Right lobe of liver (tissue), 6 donors: ENCODE results near the gene DNAH2. TPM values are rescaled to one million over a fixed set of nuclear protein-coding genes. Genes with fewer than 3 reads are reported as not detected.

ENCODE experiments used
- ATAC-seq, 4 donors: fragments of 200-7000 bp; cut with Tn5 transposase; one replicate each; pipeline ENCODE4 v1.9.1; 2020; ENCODE audit warnings: mild to moderate bottlenecking in 4 of 4, moderate library complexity in 4 of 4
- DNase-seq, 3 donors: peaks; one replicate each; pipeline ENCODE4 v3.0.0-alpha.2; 2020
- H3K27ac ChIP-seq, 3 donors: fragments of 200-600 bp; one replicate each; pipeline ENCODE4 v1.8.0; 2022
- H3K27me3 ChIP-seq, 2 donors: fragments of 200-600 bp; one replicate each; pipeline ENCODE4 v1.8.0; 2022
- H3K36me3 ChIP-seq, 4 donors: fragments of 200-600 bp; sonication (generic) in 1 of 4; one replicate each; pipeline versions ENCODE4 v1.5.1 to v1.8.0; 2017 to 2022; ENCODE audit warnings: control low read depth in 1 of 4
- H3K4me1 ChIP-seq, 4 donors: fragments of 200-600 bp; sonication (generic) in 1 of 4; one replicate each; pipeline versions ENCODE4 v1.5.1 to v1.8.0; 2017 to 2022; ENCODE audit warnings: control low read depth in 1 of 4
- H3K4me3 ChIP-seq, 3 donors: fragments of 200-600 bp; one replicate each; pipeline ENCODE4 v1.8.0; 2022
- H3K9me3 ChIP-seq, 4 donors: fragments of 200-600 bp; sonication (generic) in 1 of 4; one replicate each; pipeline versions ENCODE4 v1.5.1 to v1.8.0; 2017 to 2022; ENCODE audit warnings: control low read depth in 1 of 4
- POLR2A ChIP-seq: fragments of 450-650 bp; IDR thresholded peaks from one replicate; pipeline ENCODE4 v1.6.1; 2017; ENCODE audit warnings: antibody characterized with exemption, mild to moderate bottlenecking
- WGBS: methylation state at CpG from one replicate; pipeline ENCODE4 v1.1.6; 2018; ENCODE audit warnings: low coverage, low lambda C conversion rate; ENCODE audit not compliant: insufficient coverage; ENCODE audit errors: missing lambda C conversion rate; 5-methylcytosine and 5-hydroxymethylcytosine counted together
- intact Hi-C, 2 donors: fragments of 100-400 bp; cut with DNase I; formaldehyde crosslinking; loops; one replicate each; pipeline versions ENCODE4 v1.11.2 to v1.14.1; 2022
- total RNA-seq, 6 experiments: library from RNA; depleted of rRNA in 2 of 6; stranded (reverse); fragments of >200 nt in 2 of 6; fragmentation: NEBNext Ultra II Directional in 3 of 6; extraction: Animal tissue kit (Norgen Biotek cat#: 25700) in 3 of 6; gene quantifications; one replicate each; pipeline versions ENCODE4 v1.1.0 to v1.2.4, GENCODE V29; 2016 to 2023
- TF ChIP-seq, protein P1 (sequence below), 4 donors: fragments of 200-600 bp in 3 of 4; fragments of 450-650 bp in 1 of 4; IDR thresholded peaks; one replicate each; pipeline versions ENCODE4 v1.5.1 to v1.8.0; 2016 to 2022; ENCODE audit warnings: antibody characterized with exemption in 4 of 4, mild to moderate bottlenecking in 2 of 4
- donor health status: DM: no; HTN: yes; CAD: no.
- donor health status: DM: no; HTN: no; CAD: no.
- donor health status: DM: no; HTN: no; CAD: no.
- donor health status: DM: no; HTN: yes; CAD: no.
- donor health status: DM: no; HTN: yes; CAD: no.

DNAH2 gene
- total RNA-seq, 6 experiments from 2014 or later = 0.12 to 0.38 (median 0.27) TPM

DNA sequence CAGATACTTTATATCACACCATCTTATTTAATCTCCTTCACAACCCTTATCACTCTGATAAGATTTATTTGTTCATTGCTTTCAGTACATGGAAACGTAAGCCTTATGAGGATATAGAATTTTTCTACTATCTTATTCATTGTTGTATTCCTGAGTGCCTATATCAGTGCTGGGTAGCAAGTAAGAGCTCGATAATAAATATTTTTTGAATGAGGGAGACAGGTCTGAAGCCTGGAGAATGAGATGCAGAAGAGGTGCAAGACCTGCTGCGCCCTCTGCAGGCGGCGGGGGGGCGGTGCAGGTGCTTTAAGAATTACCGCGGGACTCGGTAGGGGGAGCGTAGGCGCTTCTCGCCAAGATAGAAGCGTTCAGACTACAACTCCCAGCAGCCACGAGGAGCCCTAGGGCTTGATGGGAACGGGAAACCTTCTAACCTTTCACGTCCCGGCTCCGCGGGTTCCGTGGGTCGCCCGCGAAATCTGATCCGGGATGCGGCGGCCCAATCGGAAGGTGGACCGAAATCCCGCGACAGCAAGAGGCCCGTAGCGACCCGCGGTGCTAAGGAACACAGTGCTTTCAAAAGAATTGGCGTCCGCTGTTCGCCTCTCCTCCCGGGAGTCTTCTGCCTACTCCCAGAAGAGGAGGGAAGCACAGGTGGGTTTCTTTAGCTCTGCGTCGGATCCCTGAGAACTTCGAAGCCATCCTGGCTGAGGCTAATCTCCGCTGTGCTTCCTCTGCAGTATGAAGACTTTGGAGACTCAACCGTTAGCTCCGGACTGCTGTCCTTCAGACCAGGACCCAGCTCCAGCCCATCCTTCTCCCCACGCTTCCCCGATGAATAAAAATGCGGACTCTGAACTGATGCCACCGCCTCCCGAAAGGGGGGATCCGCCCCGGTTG lies 29.4 kb upstream of the DNAH2 start, which contains the start of gene WRAP53:
Gene WRAP53, plus strand, starts transcription at position 570 of the 900 bp plus-strand sequence. Its CDS starts 172 bp downstream, at position 742.
- Histone ChIP-seq H3K27me3 (no peaks in the 10 kb centered on the region), H3K9me3 (no peaks in the 10 kb centered on the region), H3K4me3 (peak within 1 kb of the TSS; percentile 69 to 94 (median 88)), H3K4me1 (peaks cover 0 to 22% (median 10%) of the 10 kb centered on the region in 4 donors), H3K27ac (peak within 1 kb of the TSS; percentile 90 to 98 (median 93)), H3K36me3 (no peaks in the 10 kb centered on the region)
- 0% methylated on average over 8 of the region's 51 CpGs for WGBS
- intact Hi-C loops = loop anchor here (10.0 kb wide), 1 partner anchor 53 kb away; the partner anchor contains the start of gene SHBG (in 2 of the 2)
- DNase-seq (peak; percentile 95 to 98 (median 97)), ATAC-seq (peak; percentile 86 to 95 (median 89))
- TF ChIP-seq, protein P1, sequence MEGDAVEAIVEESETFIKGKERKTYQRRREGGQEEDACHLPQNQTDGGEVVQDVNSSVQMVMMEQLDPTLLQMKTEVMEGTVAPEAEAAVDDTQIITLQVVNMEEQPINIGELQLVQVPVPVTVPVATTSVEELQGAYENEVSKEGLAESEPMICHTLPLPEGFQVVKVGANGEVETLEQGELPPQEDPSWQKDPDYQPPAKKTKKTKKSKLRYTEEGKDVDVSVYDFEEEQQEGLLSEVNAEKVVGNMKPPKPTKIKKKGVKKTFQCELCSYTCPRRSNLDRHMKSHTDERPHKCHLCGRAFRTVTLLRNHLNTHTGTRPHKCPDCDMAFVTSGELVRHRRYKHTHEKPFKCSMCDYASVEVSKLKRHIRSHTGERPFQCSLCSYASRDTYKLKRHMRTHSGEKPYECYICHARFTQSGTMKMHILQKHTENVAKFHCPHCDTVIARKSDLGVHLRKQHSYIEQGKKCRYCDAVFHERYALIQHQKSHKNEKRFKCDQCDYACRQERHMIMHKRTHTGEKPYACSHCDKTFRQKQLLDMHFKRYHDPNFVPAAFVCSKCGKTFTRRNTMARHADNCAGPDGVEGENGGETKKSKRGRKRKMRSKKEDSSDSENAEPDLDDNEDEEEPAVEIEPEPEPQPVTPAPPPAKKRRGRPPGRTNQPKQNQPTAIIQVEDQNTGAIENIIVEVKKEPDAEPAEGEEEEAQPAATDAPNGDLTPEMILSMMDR (IDR thresholded peaks at IDR 0.05) = peak; percentile 99 to 100 (median 100)
- TF ChIP-seq POLR2A = peak; percentile 23

DNA sequence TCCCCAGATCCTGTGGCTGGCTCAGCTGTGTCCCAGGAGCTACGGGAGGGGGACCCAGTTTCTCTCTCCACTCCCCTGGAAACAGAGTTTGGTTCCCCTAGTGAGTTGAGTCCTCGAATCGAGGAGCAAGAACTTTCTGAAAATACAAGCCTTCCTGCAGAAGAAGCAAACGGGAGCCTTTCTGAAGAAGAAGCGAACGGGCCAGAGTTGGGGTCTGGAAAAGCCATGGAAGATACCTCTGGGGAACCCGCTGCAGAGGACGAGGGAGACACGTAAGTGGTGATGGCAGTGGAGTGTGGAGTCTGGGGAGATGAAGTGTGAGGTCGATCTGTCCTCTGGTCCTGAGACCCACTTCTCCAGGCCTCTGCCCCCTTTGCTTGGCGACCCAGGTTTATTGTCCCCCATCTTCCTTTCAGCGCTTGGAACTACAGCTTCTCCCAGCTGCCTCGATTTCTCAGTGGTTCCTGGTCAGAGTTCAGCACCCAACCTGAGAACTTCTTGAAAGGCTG lies 28.7 kb upstream of the DNAH2 start:
- DNase-seq = no peak
- no peaks in the 10 kb centered on the region for H3K27me3 ChIP-seq
- H3K9me3 ChIP-seq = no peaks in the 10 kb centered on the region
- 17% methylated on average over 10 of the region's 13 CpGs for WGBS
- peak overlapping the region in 1 of 3 donors; percentile 24 for H3K27ac ChIP-seq
- peaks cover 0 to 22% (median 10%) of the 10 kb centered on the region in 4 donors for H3K4me1 ChIP-seq
- TF ChIP-seq, protein P1 (IDR thresholded peaks at IDR 0.05) = no peak
- TF ChIP-seq POLR2A = no peak
- H3K36me3 ChIP-seq = no peaks in the 10 kb centered on the region
- peak overlapping the region; percentile 60 to 94 (median 69) for H3K4me3 ChIP-seq
- intact Hi-C loops = loop anchor here (10.0 kb wide), 1 partner anchor 54 kb away; the partner anchor contains the start of gene SHBG (in 2 of the 2)
- ATAC-seq = no peak

GRCh38 chr17:7695586-7695985 lies 22.0 kb upstream of the DNAH2 start:
- no peak overlapping the region for H3K27ac ChIP-seq
- intact Hi-C loops = no loop called here
- H3K9me3 ChIP-seq = no peaks in the 10 kb centered on the region
- TF ChIP-seq, protein P1 (IDR thresholded peaks at IDR 0.05) = no peak
- no peak for TF ChIP-seq POLR2A
- 93% methylated on average over 10 of the region's 10 CpGs for WGBS
- no peaks in the 10 kb centered on the region for H3K36me3 ChIP-seq
- ATAC-seq (no peak), DNase-seq (no peak)
- no peak overlapping the region for H3K4me3 ChIP-seq
- H3K27me3 ChIP-seq = no peaks in the 10 kb centered on the region
- no peaks in the 10 kb centered on the region for H3K4me1 ChIP-seq

- Histone ChIP-seq H3K36me3 (peaks cover 0 to 6% (median 0%) of the 10 kb centered on the region in 4 donors), H3K4me1 (no peaks in the 10 kb centered on the region), H3K27ac (no peak overlapping the region), H3K27me3 (no peaks in the 10 kb centered on the region), H3K9me3 (no peaks in the 10 kb centered on the region), H3K4me3 (no peak overlapping the region)
- ATAC-seq (no peak), DNase-seq (no peak)
- no peak for TF ChIP-seq POLR2A
- TF ChIP-seq, protein P1 (IDR thresholded peaks at IDR 0.05) = no peak
- intact Hi-C loops = no loop called here
- 93% methylated on average over 4 of the region's 4 CpGs for WGBS
Measured at GRCh38 chr17:7697828-7698588, 19.5 kb upstream of the DNAH2 start.
